SK-N-SH treated with all-trans-retinoic acid at 6 μM for 48 hours (cell line): ENCODE measurements around the gene PCBP3.

Experiments used
- ATAC-seq: fragments of 200-7000 bp; cut with Tn5 transposase; 3 replicates; pipeline ENCODE4 v1.9.1; 2020; ENCODE audit warnings: mild to moderate bottlenecking, moderate library complexity
- ARNTL ChIP-seq: fragments of 450-650 bp; formaldehyde crosslinking; IDR thresholded peaks from 2 replicates; pipeline ENCODE4 v1.5.0; 2020; ENCODE audit warnings: low read depth, mild to moderate bottlenecking, moderate library complexity, borderline replicate concordance
- CREB5 ChIP-seq: fragments of 250-450 bp; sonication (Bioruptor Pico); IDR thresholded peaks from 2 replicates; pipeline ENCODE4 v1.5.1; 2020; ENCODE audit warnings: low read depth, mild to moderate bottlenecking, moderate library complexity
- CSRNP3 ChIP-seq: fragments of 250-450 bp; sonication (Bioruptor Pico); IDR thresholded peaks from 2 replicates; pipeline ENCODE4 v1.5.1; 2021; ENCODE audit warnings: mild to moderate bottlenecking, moderate library complexity
- GLIS3 ChIP-seq: fragments of 250-450 bp; sonication (Bioruptor Pico); IDR thresholded peaks from 2 replicates; pipeline ENCODE4 v1.5.0; 2020; ENCODE audit warnings: mild to moderate bottlenecking, moderate library complexity
- OSR1 ChIP-seq: fragments of 250-450 bp; sonication (Bioruptor Pico); IDR thresholded peaks from 2 replicates; pipeline ENCODE4 v1.8.0; 2022; ENCODE audit warnings: moderate library complexity, mild to moderate bottlenecking, inconsistent platforms
- PATZ1 ChIP-seq: fragments of 250-450 bp; sonication (Bioruptor Pico); IDR thresholded peaks from 2 replicates; pipeline ENCODE4 v1.8.0; 2020; ENCODE audit warnings: mild to moderate bottlenecking, moderate library complexity, borderline replicate concordance
- POU6F1 ChIP-seq: fragments of 250-450 bp; sonication (Bioruptor Pico); IDR thresholded peaks from 2 replicates; pipeline ENCODE4 v1.8.0; 2021; ENCODE audit warnings: low read depth, mild to moderate bottlenecking, moderate library complexity, borderline replicate concordance
- PPARA ChIP-seq: fragments of 250-450 bp; sonication (Bioruptor Pico); IDR thresholded peaks from 2 replicates; pipeline ENCODE4 v1.5.0; 2020; ENCODE audit warnings: mild to moderate bottlenecking, borderline replicate concordance
- RARB ChIP-seq: fragments of 250-450 bp; sonication (Bioruptor Pico); IDR thresholded peaks from 2 replicates; pipeline ENCODE4 v1.8.0; 2021; ENCODE audit warnings: mild to moderate bottlenecking, moderate library complexity
- SNAI2 ChIP-seq: fragments of 250-450 bp; sonication (Bioruptor Pico); IDR thresholded peaks from 2 replicates; pipeline ENCODE4 v1.5.0; 2020; ENCODE audit warnings: mild to moderate bottlenecking, moderate library complexity
- TOX ChIP-seq: fragments of 250-450 bp; sonication (Bioruptor Pico); IDR thresholded peaks from 2 replicates; pipeline ENCODE4 v1.8.0; 2021; ENCODE audit warnings: mild to moderate bottlenecking, moderate library complexity, borderline replicate concordance
- ZC3H10 ChIP-seq: fragments of 250-450 bp; sonication (Bioruptor Pico); IDR thresholded peaks from 2 replicates; pipeline ENCODE4 v1.5.1; 2021; ENCODE audit warnings: mild to moderate bottlenecking, moderate library complexity
- ZFP3 ChIP-seq: fragments of 250-450 bp; sonication (Bioruptor Pico); IDR thresholded peaks from 2 replicates; pipeline ENCODE4 v1.5.0; 2020; ENCODE audit warnings: mild to moderate bottlenecking, moderate library complexity
- ZFP30 ChIP-seq: fragments of 450-650 bp; formaldehyde crosslinking; IDR thresholded peaks from 2 replicates; pipeline ENCODE4 v1.5.0; 2022; ENCODE audit warnings: mild to moderate bottlenecking, moderate library complexity
- ZNF70 ChIP-seq: fragments of 450-650 bp; formaldehyde crosslinking; IDR thresholded peaks from 2 replicates; pipeline ENCODE4 v1.5.0; 2020; ENCODE audit warnings: mild to moderate bottlenecking, moderate library complexity
- ZNF8 ChIP-seq: fragments of 450-650 bp; formaldehyde crosslinking; IDR thresholded peaks from 2 replicates; pipeline ENCODE4 v1.5.0; 2020; ENCODE audit warnings: mild to moderate bottlenecking, moderate library complexity

PCBP3 gene

GRCh38 chr21:45906859-45907258, 263.3 kb downstream of the PCBP3 start:
- TF ChIP-seq ZC3H10 (CRISPR knock-in tag) (no peak), PATZ1 (CRISPR knock-in tag) (no peak), OSR1 (CRISPR knock-in tag) (no peak), ZFP3 (CRISPR knock-in tag) (no peak), PPARA (no peak), POU6F1 (CRISPR knock-in tag) (no peak), ZNF8 (CRISPR knock-in tag) (no peak), TOX (CRISPR knock-in tag) (no peak), CSRNP3 (CRISPR knock-in tag) (no peak), ZFP30 (CRISPR knock-in tag) (no peak), ZNF70 (CRISPR knock-in tag) (no peak), SNAI2 (CRISPR knock-in tag) (no peak), ARNTL (CRISPR knock-in tag) (no peak), RARB (CRISPR knock-in tag) (no peak)
- no peak for ATAC-seq

GRCh38 chr21:45908536-45909237, 265.2 kb downstream of the PCBP3 start:
- no peak for TF ChIP-seq CREB5 (CRISPR knock-in tag)
- no peak for TF ChIP-seq CSRNP3 (CRISPR knock-in tag)
- no peak for TF ChIP-seq ZFP3 (CRISPR knock-in tag)
- TF ChIP-seq TOX (CRISPR knock-in tag) = no peak
- no peak for TF ChIP-seq ZFP30 (CRISPR knock-in tag)
- TF ChIP-seq GLIS3 = no peak
- TF ChIP-seq ZNF8 (CRISPR knock-in tag) = no peak
- no peak for ATAC-seq

- no peak for ATAC-seq
- TF ChIP-seq PATZ1 (CRISPR knock-in tag) = no peak
- TF ChIP-seq GLIS3 = no peak
- TF ChIP-seq ZC3H10 (CRISPR knock-in tag) = no peak
- TF ChIP-seq POU6F1 (CRISPR knock-in tag) = no peak
- no peak for TF ChIP-seq ZNF70 (CRISPR knock-in tag)
- TF ChIP-seq, all 23 proteins: peak for 0
Observed at GRCh38 chr21:45909238-45909988, 265.9 kb downstream of the PCBP3 start.
